NCI-H345 (cell line): ENCODE data around the gene ZNF736.
"Not testable (repeated sequence)": the region's sequence is repeated elsewhere in the genome, so short reads cannot be mapped to it uniquely, and the experiment has no call there.

ENCODE experiments used
- DNase-seq: peaks from one replicate; lab custom pipeline; 2025; lab: John Stamatoyannopoulos, UW

Gene ZNF736

GRCh38 chr7:64313740-64314491 lies at the start of gene ZNF736:
Gene ZNF736 (plus strand): TSS chr7:64313961. CDS start chr7:64314151, 190 bp downstream.
- peak; percentile 92 for DNase-seq

GRCh38 chr7:64266341-64266919 lies 47.3 kb upstream of the ZNF736 start:
- DNase-seq = no peak

- DNase-seq = no peak
These were observed 36.1 kb upstream of the ZNF736 start for GRCh38 chr7:64277630-64278029.

- no peak for DNase-seq
These were observed 18.9 kb upstream of the ZNF736 start for GRCh38 chr7:64294701-64295420.

GRCh38 chr7:64297418-64297817 lies 16.3 kb upstream of the ZNF736 start:
- DNase-seq = not testable (repeated sequence)

GRCh38 chr7:64300641-64301405 lies 12.9 kb upstream of the ZNF736 start:
- no peak for DNase-seq

GRCh38 chr7:64307254-64308015 lies 6.3 kb upstream of the ZNF736 start:
- peak; percentile 86 for DNase-seq

GRCh38 chr7:64308016-64308270 lies 5.8 kb upstream of the ZNF736 start:
- DNase-seq = no peak

GRCh38 chr7:64310426-64310825 lies 3.3 kb upstream of the ZNF736 start:
- no peak for DNase-seq

GRCh38 chr7:64312826-64313225 lies 935 bp upstream of the ZNF736 start:
- no peak for DNase-seq

- no peak for DNase-seq
These were observed 805 bp downstream of the ZNF736 start for GRCh38 chr7:64314566-64314965.

GRCh38 chr7:64316031-64316742 lies 2.4 kb downstream of the ZNF736 start:
- peak; percentile 57 for DNase-seq

GRCh38 chr7:64320547-64321513 lies 7.1 kb downstream of the ZNF736 start:
- no peak for DNase-seq

- DNase-seq = not testable (repeated sequence)
These were observed 10.4 kb downstream of the ZNF736 start for GRCh38 chr7:64324166-64324565.

GRCh38 chr7:64348713-64349210 lies 35.0 kb downstream of the ZNF736 start:
- DNase-seq = not testable (repeated sequence)

- no peak for DNase-seq
These were observed 45.8 kb downstream of the ZNF736 start for GRCh38 chr7:64359543-64359942.

- DNase-seq = no peak
These were observed 57.4 kb downstream of the ZNF736 start for GRCh38 chr7:64371116-64371515.

- no peak for DNase-seq
These were observed 59.3 kb downstream of the ZNF736 start for GRCh38 chr7:64373017-64373416.

GRCh38 chr7:64400401-64400800 lies 86.6 kb downstream of the ZNF736 start:
- DNase-seq = no peak
